Brain microvascular endothelial cell (primary cell): ENCODE data around the gene ZSCAN12.

ENCODE experiments used
- DNase-seq: peaks from one replicate; pipeline ENCODE4 v3.0.0-alpha.2; 2020
- H3K27ac ChIP-seq: fragments of 250-450 bp; sonication (Bioruptor Pico); 2 replicates; pipeline ENCODE4 v1.5.1; 2020; ENCODE audit warnings: mild to moderate bottlenecking, moderate library complexity
- H3K27me3 ChIP-seq: fragments of 250-450 bp; sonication (Bioruptor Pico); replicated peaks from 2 replicates; pipeline ENCODE4 v1.5.1; 2020; ENCODE audit warnings: mild to moderate bottlenecking
- H3K36me3 ChIP-seq: fragments of 250-450 bp; sonication (Bioruptor Pico); replicated peaks from 2 replicates; pipeline ENCODE4 v1.5.1; 2020; ENCODE audit warnings: mild to moderate bottlenecking
- H3K4me3 ChIP-seq: 2 replicates; pipeline ENCODE4 v1.5.1; 2011; ENCODE audit warnings: low read depth, mild to moderate bottlenecking, control low read depth, low read length, moderate library complexity
- in situ Hi-C: cut with HindIII; loops from 2 replicates; pipeline ENCODE4 v1.10.0; 2017; ENCODE audit warnings: low sequenced_read_pairs, low pct_ligation_motif_present
- TF ChIP-seq, protein P1 (sequence below): IDR thresholded peaks from 2 replicates; pipeline ENCODE4 v1.5.1; 2011; ENCODE audit warnings: low read depth, mild to moderate bottlenecking, moderate library complexity, low read length, control low read depth, inconsistent platforms; ENCODE audit errors: missing control alignments

Gene ZSCAN12

DNA sequence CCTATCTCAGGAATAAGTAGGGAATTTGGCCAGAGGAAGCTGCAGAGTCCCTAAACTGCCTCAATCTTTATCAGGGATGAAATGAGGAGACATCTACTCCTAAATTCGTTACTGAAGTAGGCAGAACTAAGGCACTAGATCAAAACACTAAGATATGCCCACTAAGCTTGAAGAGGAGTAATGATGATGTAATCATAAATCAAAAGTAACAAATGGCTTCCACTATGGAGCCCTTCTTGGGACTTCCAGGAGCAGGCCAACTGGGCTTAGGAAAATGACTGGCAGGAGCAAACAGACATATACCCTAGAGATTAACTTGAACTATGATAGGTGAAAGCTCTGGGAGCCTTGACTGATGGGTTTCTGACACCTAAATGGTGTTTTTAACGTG is 15.4 kb downstream of the ZSCAN12 start:
- Histone ChIP-seq H3K27ac (no peak overlapping the region), H3K4me3 (no peak overlapping the region), H3K27me3 (no peaks in the 10 kb centered on the region), H3K36me3 (peaks cover 5% of the 10 kb centered on the region)
- TF ChIP-seq, protein P1, sequence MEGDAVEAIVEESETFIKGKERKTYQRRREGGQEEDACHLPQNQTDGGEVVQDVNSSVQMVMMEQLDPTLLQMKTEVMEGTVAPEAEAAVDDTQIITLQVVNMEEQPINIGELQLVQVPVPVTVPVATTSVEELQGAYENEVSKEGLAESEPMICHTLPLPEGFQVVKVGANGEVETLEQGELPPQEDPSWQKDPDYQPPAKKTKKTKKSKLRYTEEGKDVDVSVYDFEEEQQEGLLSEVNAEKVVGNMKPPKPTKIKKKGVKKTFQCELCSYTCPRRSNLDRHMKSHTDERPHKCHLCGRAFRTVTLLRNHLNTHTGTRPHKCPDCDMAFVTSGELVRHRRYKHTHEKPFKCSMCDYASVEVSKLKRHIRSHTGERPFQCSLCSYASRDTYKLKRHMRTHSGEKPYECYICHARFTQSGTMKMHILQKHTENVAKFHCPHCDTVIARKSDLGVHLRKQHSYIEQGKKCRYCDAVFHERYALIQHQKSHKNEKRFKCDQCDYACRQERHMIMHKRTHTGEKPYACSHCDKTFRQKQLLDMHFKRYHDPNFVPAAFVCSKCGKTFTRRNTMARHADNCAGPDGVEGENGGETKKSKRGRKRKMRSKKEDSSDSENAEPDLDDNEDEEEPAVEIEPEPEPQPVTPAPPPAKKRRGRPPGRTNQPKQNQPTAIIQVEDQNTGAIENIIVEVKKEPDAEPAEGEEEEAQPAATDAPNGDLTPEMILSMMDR, result no peak
- in situ Hi-C loops, result no loop called here
- DNase-seq, result no peak

DNA sequence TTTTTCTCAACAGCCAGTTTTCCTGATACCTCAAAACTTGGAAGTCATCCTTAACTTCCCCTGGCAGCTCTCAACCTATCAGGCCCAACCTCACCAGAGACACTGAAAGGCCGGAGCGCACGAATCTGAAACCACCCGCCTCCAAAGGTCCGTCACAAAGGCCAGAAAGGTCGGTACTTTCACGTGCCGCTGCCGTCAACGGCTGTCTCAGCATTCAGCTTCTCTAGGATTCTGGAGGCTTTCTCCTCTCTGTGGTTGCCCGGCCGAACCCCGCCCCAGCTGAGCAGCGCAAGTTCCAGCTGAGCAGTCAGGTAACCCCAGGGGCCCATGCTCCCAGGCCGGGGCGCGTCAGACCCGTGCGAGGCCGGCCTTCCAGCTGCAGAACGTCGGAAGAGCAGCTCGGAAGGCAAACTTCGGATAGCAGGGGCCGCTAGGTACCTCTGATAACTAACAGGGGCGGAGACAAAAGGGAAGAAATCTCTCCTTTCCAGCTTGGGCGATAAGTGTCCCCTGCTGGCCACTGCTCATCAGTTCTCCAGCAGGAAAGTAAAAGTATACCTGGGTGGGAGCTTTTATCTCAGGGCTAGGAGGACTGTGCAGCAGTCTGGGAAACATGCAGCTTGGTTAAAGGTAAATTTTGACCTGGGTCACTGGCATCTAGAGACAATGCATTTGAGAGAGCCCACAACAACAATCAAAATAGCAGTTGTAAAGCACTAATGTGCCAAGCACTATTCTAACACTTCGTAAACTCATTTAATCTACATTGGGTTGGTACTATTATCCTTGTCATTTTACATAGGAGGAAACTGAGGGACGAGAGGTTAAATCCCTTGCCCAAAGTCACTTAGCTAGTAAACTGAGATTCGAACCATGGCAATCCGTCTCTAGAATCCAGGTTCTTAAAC is 16.1 kb downstream of the ZSCAN12 start:
- H3K27ac ChIP-seq, result peak overlapping the region; percentile 65
- peak overlapping the region; percentile 67 for H3K4me3 ChIP-seq
- no peaks in the 10 kb centered on the region for H3K27me3 ChIP-seq
- in situ Hi-C loops, result no loop called here
- H3K36me3 ChIP-seq, result peaks cover 3% of the 10 kb centered on the region
- TF ChIP-seq, protein P1, result peak; percentile 77
- DNase-seq, result peak; percentile 90

DNA sequence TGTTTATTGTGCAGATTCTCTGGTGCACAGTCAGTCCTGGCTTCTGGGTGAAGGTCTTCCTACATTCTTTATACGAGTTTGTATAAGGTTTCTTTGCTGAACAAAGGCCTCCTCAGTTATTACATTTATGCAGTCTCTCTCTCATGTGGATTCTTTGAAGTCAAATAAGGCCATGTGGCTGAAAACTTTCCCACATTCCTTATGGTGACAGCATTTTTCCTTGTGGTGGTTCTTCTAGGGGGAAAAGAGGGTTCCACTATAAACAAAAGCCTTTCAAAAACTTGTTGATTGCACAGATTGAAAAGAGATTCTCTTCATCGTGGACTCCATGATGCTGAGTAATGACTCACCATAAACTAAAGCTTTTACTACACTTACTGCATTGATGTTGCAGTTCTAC is 19.2 kb downstream of the ZSCAN12 start:
- DNase-seq, result no peak
- Histone ChIP-seq H3K36me3 (peaks cover 3% of the 10 kb centered on the region), H3K27ac (no peak overlapping the region), H3K4me3 (no peak overlapping the region), H3K27me3 (no peaks in the 10 kb centered on the region)
- in situ Hi-C loops, result no loop called here
- TF ChIP-seq, protein P1, result no peak

DNA sequence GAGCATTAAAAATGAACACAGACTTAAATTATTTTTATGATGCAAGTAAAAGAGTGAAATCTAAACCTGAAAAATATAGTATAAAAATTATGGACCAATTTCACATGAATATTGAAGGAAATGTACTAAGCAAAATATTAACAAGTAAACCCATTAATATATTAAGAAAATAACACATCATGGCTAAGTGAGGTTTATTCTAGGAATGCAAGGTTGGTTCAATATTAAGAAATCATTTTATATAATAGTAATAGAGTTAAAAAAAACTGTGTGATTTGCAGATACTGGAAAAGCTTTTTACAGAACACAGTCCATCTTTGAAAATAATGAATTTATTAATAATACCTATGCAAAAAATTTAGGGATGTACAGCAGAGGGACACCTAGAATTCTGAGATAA is 20.9 kb downstream of the ZSCAN12 start:
- no peak for DNase-seq
- Histone ChIP-seq H3K36me3 (peaks cover 3% of the 10 kb centered on the region), H3K27me3 (no peaks in the 10 kb centered on the region), H3K27ac (no peak overlapping the region), H3K4me3 (no peak overlapping the region)
- TF ChIP-seq, protein P1, result no peak
- in situ Hi-C loops, result no loop called here

DNA sequence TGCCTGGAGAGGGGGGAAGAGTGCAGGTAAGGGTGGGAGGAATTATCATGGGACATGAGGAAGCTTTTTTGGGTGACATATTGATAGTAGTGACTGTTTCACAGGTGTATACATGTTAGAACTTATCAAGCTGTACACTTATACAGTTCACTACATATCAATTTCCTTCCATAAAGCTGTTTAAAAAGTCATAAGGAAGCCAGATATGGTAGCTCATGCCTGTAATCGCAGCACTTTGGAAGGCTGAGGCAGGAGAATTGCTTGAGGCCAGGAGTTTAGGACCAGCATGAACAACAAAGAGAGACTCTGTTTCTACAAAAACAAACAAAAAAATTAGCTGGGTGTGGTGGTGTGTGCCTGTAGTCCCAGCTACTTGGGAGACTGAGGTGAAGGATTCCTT is 21.7 kb downstream of the ZSCAN12 start:
- Histone ChIP-seq H3K36me3 (peaks cover 3% of the 10 kb centered on the region), H3K4me3 (no peak overlapping the region), H3K27me3 (no peaks in the 10 kb centered on the region), H3K27ac (no peak overlapping the region)
- in situ Hi-C loops, result no loop called here
- TF ChIP-seq, protein P1, result no peak
- no peak for DNase-seq
